ENCODE measurements around the gene XRCC3.

DNA sequence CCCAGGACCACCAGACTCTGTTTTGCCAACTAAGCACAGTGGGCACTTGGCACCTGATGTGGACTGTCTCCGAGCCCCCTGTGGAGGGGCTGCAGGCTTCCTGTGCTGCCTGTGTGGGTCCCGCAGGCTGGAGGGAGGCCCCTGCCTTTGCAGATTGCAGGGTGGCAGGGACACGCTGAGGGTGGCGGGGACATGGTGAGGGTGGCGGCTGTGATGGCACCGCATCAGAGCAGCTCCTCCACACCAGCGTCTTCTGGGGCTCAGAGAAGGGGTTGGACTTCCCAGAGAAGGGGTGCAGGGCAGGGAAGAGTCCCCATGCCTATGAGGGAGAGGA lies 8.5 kb upstream of the XRCC3 start:
- TF ChIP-seq, protein P1, sequence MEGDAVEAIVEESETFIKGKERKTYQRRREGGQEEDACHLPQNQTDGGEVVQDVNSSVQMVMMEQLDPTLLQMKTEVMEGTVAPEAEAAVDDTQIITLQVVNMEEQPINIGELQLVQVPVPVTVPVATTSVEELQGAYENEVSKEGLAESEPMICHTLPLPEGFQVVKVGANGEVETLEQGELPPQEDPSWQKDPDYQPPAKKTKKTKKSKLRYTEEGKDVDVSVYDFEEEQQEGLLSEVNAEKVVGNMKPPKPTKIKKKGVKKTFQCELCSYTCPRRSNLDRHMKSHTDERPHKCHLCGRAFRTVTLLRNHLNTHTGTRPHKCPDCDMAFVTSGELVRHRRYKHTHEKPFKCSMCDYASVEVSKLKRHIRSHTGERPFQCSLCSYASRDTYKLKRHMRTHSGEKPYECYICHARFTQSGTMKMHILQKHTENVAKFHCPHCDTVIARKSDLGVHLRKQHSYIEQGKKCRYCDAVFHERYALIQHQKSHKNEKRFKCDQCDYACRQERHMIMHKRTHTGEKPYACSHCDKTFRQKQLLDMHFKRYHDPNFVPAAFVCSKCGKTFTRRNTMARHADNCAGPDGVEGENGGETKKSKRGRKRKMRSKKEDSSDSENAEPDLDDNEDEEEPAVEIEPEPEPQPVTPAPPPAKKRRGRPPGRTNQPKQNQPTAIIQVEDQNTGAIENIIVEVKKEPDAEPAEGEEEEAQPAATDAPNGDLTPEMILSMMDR (tag by site-specific recombination; IDR thresholded peaks at IDR 0.05) = no peak
- TF ChIP-seq, protein P2, sequence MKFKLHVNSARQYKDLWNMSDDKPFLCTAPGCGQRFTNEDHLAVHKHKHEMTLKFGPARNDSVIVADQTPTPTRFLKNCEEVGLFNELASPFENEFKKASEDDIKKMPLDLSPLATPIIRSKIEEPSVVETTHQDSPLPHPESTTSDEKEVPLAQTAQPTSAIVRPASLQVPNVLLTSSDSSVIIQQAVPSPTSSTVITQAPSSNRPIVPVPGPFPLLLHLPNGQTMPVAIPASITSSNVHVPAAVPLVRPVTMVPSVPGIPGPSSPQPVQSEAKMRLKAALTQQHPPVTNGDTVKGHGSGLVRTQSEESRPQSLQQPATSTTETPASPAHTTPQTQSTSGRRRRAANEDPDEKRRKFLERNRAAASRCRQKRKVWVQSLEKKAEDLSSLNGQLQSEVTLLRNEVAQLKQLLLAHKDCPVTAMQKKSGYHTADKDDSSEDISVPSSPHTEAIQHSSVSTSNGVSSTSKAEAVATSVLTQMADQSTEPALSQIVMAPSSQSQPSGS (tag by site-specific recombination; IDR thresholded peaks at IDR 0.05; ENCODE audit: low read depth) = no peak
- TF ChIP-seq, protein P3, sequence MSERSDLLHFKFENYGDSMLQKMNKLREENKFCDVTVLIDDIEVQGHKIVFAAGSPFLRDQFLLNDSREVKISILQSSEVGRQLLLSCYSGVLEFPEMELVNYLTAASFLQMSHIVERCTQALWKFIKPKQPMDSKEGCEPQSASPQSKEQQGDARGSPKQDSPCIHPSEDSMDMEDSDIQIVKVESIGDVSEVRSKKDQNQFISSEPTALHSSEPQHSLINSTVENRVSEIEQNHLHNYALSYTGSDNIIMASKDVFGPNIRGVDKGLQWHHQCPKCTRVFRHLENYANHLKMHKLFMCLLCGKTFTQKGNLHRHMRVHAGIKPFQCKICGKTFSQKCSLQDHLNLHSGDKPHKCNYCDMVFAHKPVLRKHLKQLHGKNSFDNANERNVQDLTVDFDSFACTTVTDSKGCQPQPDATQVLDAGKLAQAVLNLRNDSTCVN (tag by site-specific recombination; optimal IDR thresholded peaks at IDR 0.05) = no peak
- TF ChIP-seq, protein P4, sequence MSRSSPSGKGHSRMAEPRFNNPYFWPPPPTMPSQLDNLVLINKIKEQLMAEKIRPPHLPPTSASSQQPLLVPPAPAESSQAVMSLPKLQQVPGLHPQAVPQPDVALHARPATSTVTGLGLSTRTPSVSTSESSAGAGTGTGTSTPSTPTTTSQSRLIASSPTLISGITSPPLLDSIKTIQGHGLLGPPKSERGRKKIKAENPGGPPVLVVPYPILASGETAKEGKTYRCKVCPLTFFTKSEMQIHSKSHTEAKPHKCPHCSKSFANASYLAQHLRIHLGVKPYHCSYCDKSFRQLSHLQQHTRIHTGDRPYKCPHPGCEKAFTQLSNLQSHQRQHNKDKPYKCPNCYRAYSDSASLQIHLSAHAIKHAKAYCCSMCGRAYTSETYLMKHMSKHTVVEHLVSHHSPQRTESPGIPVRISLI (tag by site-specific recombination; IDR thresholded peaks at IDR 0.05) = no peak
- TF ChIP-seq ZSCAN16 (tag by site-specific recombination; IDR thresholded peaks at IDR 0.05) = no peak
- TF ChIP-seq, protein P5, sequence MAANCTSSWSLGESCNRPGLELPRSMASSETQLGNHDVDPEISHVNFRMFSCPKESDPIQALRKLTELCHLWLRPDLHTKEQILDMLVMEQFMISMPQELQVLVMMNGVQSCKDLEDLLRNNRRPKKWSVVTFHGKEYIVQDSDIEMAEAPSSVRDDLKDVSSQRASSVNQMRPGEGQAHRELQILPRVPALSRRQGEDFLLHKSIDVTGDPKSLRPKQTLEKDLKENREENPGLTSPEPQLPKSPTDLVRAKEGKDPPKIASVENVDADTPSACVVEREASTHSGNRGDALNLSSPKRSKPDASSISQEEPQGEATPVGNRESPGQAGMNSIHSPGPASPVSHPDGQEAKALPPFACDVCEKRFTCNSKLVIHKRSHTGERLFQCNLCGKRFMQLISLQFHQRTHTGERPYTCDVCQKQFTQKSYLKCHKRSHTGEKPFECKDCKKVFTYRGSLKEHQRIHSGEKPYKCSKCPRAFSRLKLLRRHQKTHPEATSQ (tag by site-specific recombination; IDR thresholded peaks at IDR 0.05) = no peak
- TF ChIP-seq, protein P6, sequence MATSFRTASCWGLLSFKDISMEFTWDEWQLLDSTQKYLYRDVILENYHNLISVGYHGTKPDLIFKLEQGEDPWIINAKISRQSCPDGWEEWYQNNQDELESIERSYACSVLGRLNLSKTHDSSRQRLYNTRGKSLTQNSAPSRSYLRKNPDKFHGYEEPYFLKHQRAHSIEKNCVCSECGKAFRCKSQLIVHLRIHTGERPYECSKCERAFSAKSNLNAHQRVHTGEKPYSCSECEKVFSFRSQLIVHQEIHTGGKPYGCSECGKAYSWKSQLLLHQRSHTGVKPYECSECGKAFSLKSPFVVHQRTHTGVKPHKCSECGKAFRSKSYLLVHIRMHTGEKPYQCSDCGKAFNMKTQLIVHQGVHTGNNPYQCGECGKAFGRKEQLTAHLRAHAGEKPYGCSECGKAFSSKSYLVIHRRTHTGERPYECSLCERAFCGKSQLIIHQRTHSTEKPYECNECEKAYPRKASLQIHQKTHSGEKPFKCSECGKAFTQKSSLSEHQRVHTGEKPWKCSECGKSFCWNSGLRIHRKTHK (tag by site-specific recombination; IDR thresholded peaks at IDR 0.05) = no peak

Data from HEK293 (cell line).